Gastrocnemius medialis (tissue), 4 donors: ENCODE results near the gene H2BK1. TPM values are rescaled to one million over a fixed set of nuclear protein-coding genes. Genes with fewer than 3 reads are reported as not detected.
A peak's percentile ranks its signal among the peaks of the same experiment; 100 is the strongest.

Source experiments
- ATAC-seq, 2 donors: fragments of 150-250 bp; one replicate each; pipeline ENCODE4 v1.9.1; 2016
- DNase-seq, 2 donors: peaks; one replicate each; pipeline ENCODE4 v3.0.0-alpha.2; 2019
- H3K27ac ChIP-seq, 4 donors: fragments of 200-600 bp; sonication (generic); 1 replicate in 1 of 4; 2 replicates in 3 of 4; pipeline ENCODE4 v1.5.1; 2016 to 2018; ENCODE audit warnings: mild to moderate bottlenecking in 2 of 4, moderate library complexity in 1 of 4
- H3K27me3 ChIP-seq, 3 donors: fragments of 200-600 bp; sonication (generic) in 2 of 3; 1 replicate in 1 of 3; 2 replicates in 2 of 3; pipeline versions ENCODE4 v1.5.1 to v1.6.0; 2016 to 2019; ENCODE audit warnings: mild to moderate bottlenecking in 1 of 3, moderate library complexity in 1 of 3
- H3K36me3 ChIP-seq, 2 donors: fragments of 200-600 bp; sonication (generic) in 1 of 2; one replicate each; pipeline ENCODE4 v1.5.1; 2017 to 2018
- H3K4me1 ChIP-seq, 2 donors: fragments of 200-600 bp; sonication (generic) in 1 of 2; one replicate each; pipeline ENCODE4 v1.5.1; 2016 to 2017; ENCODE audit warnings: mild to moderate bottlenecking in 2 of 2
- H3K4me3 ChIP-seq, 4 donors: fragments of 200-600 bp; sonication (generic) in 3 of 4; 1 replicate in 1 of 4; 2 replicates in 3 of 4; pipeline ENCODE4 v1.5.1; 2016 to 2019; ENCODE audit warnings: mild to moderate bottlenecking in 2 of 4
- H3K9me3 ChIP-seq, 3 donors: fragments of 200-600 bp; sonication (generic) in 2 of 3; 1 replicate in 1 of 3; 2 replicates in 2 of 3; pipeline ENCODE4 v1.5.1; 2016 to 2019
- POLR2A ChIP-seq, 2 donors: fragments of 450-650 bp; IDR thresholded peaks; one replicate each; pipeline ENCODE4 v1.6.1; 2017; ENCODE audit warnings: antibody characterized with exemption in 2 of 2, mild to moderate bottlenecking in 2 of 2, moderate library complexity in 2 of 2
- in situ Hi-C, 4 donors: fragments of 200-750 bp; cut with MboI; loops; one replicate each; pipeline versions ENCODE4 v1.15.0 to v1.8.0; 2017; ENCODE audit warnings: low sequenced_read_pairs in 4 of 4
- intact Hi-C: fragments of 100-400 bp; cut with DNase I; formaldehyde crosslinking; loops from one replicate; pipeline ENCODE4 v1.15.1; 2023; ENCODE audit warnings: low total_unique reads
- total RNA-seq, 4 donors: library from RNA; depleted of rRNA; stranded (reverse); fragments of >200 nt; gene quantifications; one replicate each; pipeline versions ENCODE4 v1.1.0 to v1.2.3, GENCODE V29; 2016
- TF ChIP-seq, protein P1 (sequence below), 5 experiments: fragments of 450-650 bp in 3 of 5; fragments of 200-600 bp in 2 of 5; sonication (generic) in 2 of 5; IDR thresholded peaks in 4 of 5; conservative IDR thresholded peaks in 1 of 5; 1 replicate in 4 of 5; 2 replicates in 1 of 5; pipeline ENCODE4 v1.5.1; 2016 to 2019; ENCODE audit warnings: antibody characterized with exemption in 5 of 5, mild to moderate bottlenecking in 3 of 5, moderate library complexity in 3 of 5

The H2BK1 gene
- total RNA-seq, 4 donors from 2014 or later = not detected

DNA sequence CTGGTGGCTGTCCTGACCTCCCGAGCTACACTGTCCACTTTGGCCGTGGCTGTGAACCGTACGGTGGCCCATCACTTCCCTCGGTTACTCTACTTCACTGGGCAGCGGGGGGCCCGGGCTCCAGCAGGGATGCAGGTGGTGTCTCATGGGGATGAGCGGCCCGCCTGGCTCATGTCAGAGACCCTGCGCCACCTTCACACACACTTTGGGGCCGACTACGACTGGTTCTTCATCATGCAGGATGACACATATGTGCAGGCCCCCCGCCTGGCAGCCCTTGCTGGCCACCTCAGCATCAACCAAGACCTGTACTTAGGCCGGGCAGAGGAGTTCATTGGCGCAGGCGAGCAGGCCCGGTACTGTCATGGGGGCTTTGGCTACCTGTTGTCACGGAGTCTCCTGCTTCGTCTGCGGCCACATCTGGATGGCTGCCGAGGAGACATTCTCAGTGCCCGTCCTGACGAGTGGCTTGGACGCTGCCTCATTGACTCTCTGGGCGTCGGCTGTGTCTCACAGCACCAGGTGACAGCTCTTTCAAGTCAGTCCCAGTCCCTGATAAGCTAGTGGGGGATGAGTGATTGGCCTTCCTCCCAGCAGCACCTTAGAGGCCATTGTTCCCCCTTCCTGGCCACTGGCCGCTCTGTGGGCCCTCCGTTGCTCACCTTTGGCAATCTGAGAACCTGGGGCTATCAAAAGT is 25.0 kb upstream of the H2BK1 start:
- peaks cover 0 to 56% of the 10 kb centered on the region in 2 donors for H3K36me3 ChIP-seq
- DNase-seq = no peak
- no peaks in the 10 kb centered on the region for H3K9me3 ChIP-seq
- H3K27ac ChIP-seq = peak overlapping the region in 1 of 4 donors; percentile 24
- TF ChIP-seq, protein P1, sequence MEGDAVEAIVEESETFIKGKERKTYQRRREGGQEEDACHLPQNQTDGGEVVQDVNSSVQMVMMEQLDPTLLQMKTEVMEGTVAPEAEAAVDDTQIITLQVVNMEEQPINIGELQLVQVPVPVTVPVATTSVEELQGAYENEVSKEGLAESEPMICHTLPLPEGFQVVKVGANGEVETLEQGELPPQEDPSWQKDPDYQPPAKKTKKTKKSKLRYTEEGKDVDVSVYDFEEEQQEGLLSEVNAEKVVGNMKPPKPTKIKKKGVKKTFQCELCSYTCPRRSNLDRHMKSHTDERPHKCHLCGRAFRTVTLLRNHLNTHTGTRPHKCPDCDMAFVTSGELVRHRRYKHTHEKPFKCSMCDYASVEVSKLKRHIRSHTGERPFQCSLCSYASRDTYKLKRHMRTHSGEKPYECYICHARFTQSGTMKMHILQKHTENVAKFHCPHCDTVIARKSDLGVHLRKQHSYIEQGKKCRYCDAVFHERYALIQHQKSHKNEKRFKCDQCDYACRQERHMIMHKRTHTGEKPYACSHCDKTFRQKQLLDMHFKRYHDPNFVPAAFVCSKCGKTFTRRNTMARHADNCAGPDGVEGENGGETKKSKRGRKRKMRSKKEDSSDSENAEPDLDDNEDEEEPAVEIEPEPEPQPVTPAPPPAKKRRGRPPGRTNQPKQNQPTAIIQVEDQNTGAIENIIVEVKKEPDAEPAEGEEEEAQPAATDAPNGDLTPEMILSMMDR (IDR thresholded peaks at IDR 0.05 in 4 of 5, conservative IDR thresholded peaks at IDR 0.05 in 1 of 5) = no peak
- H3K4me1 ChIP-seq = peaks cover 29 to 33% of the 10 kb centered on the region in 2 donors
- intact Hi-C loops (no loop called here), in situ Hi-C loops (no loop called here)
- H3K4me3 ChIP-seq = no peak overlapping the region
- no peaks in the 10 kb centered on the region for H3K27me3 ChIP-seq
- ATAC-seq = no peak

DNA sequence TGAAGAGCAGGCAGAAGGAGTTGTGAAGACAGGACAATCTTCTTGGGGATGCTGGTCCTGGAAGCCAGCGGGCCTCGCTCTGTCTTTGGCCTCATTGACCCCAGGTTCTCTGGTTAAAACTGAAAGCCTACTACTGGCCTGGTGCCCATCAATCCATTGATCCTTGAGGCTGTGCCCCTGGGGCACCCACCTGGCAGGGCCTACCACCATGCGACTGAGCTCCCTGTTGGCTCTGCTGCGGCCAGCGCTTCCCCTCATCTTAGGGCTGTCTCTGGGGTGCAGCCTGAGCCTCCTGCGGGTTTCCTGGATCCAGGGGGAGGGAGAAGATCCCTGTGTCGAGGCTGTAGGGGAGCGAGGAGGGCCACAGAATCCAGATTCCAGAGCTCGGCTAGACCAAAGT is 23.5 kb upstream of the H2BK1 start:
- Histone ChIP-seq H3K36me3 (peaks cover 0 to 42% of the 10 kb centered on the region in 2 donors), H3K4me1 (peaks cover 29 to 33% of the 10 kb centered on the region in 2 donors), H3K27ac (peak overlapping the region; percentile 71 to 88 (median 86)), H3K27me3 (no peaks in the 10 kb centered on the region), H3K4me3 (peak overlapping the region; percentile 87 to 98 (median 92)), H3K9me3 (no peaks in the 10 kb centered on the region)
- intact Hi-C loops = loop anchor here (1.0 kb wide), 1 partner anchor 520 kb away; no protein-coding TSS in a partner anchor
- ATAC-seq (no peak), DNase-seq (no peak)
- in situ Hi-C loops = no loop called here
- TF ChIP-seq, protein P1 (IDR thresholded peaks at IDR 0.05 in 4 of 5, conservative IDR thresholded peaks at IDR 0.05 in 1 of 5) = no peak
- no peak for TF ChIP-seq POLR2A (IDR thresholded peaks at IDR 0.05)

DNA sequence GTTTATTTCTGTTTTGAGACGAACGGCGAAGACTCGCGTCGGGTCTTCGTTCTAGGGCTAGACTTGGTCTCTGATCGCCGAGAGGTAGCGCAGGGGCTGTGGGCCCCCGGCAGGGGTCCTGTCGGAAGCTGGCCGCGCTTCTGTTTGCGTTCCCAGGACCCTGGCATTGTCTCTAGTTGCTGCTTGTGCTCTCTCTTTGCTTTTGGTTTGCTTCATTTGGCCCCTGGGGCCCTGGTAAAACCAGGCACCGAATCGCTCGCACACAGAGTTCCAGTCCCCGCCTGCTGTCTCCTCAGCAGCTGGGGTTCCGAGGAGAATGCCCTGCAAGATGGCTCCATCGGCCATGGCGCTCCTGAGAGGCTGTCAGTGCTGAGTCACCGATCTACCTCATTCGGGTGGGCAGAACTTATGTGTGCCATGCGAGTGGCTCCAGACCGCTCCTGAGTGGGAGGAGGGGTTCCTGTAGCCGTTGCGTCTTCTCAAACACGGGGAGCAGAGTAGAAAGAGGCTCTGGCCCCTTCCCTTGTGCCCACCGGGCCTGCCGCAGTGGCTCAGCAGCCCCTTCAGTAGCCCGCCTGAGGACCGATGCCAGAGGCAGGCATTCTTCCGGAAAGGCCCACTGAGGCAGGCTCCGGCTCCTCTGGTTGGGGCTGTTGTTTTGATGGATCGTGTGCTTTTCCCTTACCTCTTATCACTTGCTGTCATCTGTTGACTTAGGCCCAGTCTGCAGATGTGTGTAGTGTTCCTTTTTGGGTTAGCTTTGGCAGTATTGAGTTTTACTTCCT is 22.8 kb upstream of the H2BK1 start:
- TF ChIP-seq, protein P1 (IDR thresholded peaks at IDR 0.05 in 4 of 5, conservative IDR thresholded peaks at IDR 0.05 in 1 of 5) = no peak
- no peak for TF ChIP-seq POLR2A (IDR thresholded peaks at IDR 0.05)
- Histone ChIP-seq H3K36me3 (peaks cover 0 to 35% of the 10 kb centered on the region in 2 donors), H3K4me3 (peak overlapping the region; percentile 87 to 98 (median 92)), H3K4me1 (peaks cover 30 to 35% of the 10 kb centered on the region in 2 donors), H3K27ac (peak overlapping the region; percentile 71 to 88 (median 86)), H3K9me3 (no peaks in the 10 kb centered on the region), H3K27me3 (no peaks in the 10 kb centered on the region)
- in situ Hi-C loops (no loop called here), intact Hi-C loops (loop anchor here (1.0 kb wide), 1 partner anchor 521 kb away; no protein-coding TSS in a partner anchor)
- DNase-seq = no peak
- ATAC-seq = peak; percentile 11 to 31

DNA sequence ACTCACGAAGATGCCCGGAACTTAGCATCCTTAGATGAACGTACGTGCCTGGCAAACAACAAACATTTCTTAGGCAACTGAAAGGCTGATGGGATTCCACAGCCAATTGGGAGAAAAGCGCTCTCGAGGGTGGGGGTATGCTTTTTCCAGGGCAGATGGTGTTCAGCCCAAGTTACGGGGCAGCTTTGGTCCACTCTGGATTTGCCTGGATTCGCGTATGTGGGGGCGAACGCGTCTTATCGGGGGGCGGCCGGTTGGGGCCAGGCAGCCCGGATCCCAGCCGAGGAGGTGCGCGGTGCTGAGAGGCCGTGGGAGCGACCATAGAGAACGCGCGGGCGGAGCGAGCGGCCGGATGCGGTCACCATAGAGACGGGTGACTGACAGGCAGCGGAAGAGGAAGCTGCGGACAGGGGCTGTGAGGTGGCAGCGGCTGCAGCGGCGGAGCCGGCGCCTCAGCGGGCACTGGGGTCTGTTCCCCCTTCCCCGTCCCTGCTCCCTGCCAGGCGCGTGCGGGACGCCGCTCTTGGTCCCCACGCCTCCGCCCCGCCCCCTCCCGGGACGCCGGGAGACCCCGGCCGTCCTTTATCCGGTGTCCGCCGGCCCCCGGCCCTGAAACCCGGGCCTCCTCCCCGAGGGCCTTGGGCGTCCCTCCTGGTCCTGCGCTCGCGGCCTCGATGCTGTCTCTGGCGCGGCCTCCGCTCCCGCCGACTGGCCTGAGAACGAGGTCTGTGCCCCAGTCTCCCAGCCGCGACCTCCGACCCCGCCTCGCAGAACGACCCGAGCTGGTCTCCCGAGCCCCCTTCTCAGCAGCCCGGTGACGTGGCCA is 22.0 kb upstream of the H2BK1 start, which contains the start of gene CHPF2:
CHPF2 (plus strand) TSS at position 393 of the 826 bp plus-strand sequence. CDS start 1,529 bp downstream, outside the sequence.
- ATAC-seq (peak; percentile 88 to 90), DNase-seq (peak; percentile 83 to 87)
- H3K36me3 ChIP-seq = peaks cover 0 to 27% of the 10 kb centered on the region in 2 donors
- H3K9me3 ChIP-seq = no peaks in the 10 kb centered on the region
- H3K4me1 ChIP-seq = peaks cover 28 to 35% of the 10 kb centered on the region in 2 donors
- peak within 1 kb of the TSS; percentile 71 to 88 (median 86) for H3K27ac ChIP-seq
- no peaks in the 10 kb centered on the region for H3K27me3 ChIP-seq
- intact Hi-C loops (no loop called here), in situ Hi-C loops (no loop called here)
- peak; percentile 87 to 95 for TF ChIP-seq POLR2A (IDR thresholded peaks at IDR 0.05)
- TF ChIP-seq, protein P1 (IDR thresholded peaks at IDR 0.05 in 4 of 5, conservative IDR thresholded peaks at IDR 0.05 in 1 of 5) = no peak
- peak within 1 kb of the TSS; percentile 87 to 98 (median 92) for H3K4me3 ChIP-seq
